ENCODE data around the gene FTO. TPM values are rescaled to one million over a fixed set of nuclear protein-coding genes. Genes with fewer than 3 reads are reported as not detected.
"Not testable (repeated sequence)": the region's sequence is repeated elsewhere in the genome, so short reads cannot be mapped to it uniquely, and the experiment has no call there.

The FTO gene
- total RNA-seq, 1 donor from 2014 or later, result 97.3 TPM

- no peak for DNase-seq (ENCODE audit: extremely low read depth, low read depth, low spot score)
Measured at GRCh38 chr16:53817812-53818550, 114.0 kb downstream of the FTO start.

GRCh38 chr16:53821487-53821886, 117.5 kb downstream of the FTO start:
- DNase-seq (ENCODE audit: extremely low read depth, low read depth, low spot score), result no peak

- DNase-seq (ENCODE audit: extremely low read depth, low read depth, low spot score), result no peak
Measured at GRCh38 chr16:53821957-53822625, 118.1 kb downstream of the FTO start.

GRCh38 chr16:53822936-53823529, 119.1 kb downstream of the FTO start:
- no peak for DNase-seq (ENCODE audit: extremely low read depth, low read depth, low spot score)

GRCh38 chr16:53826658-53827057, 122.7 kb downstream of the FTO start:
- no peak for DNase-seq (ENCODE audit: extremely low read depth, low read depth, low spot score)

GRCh38 chr16:53827741-53828140, 123.8 kb downstream of the FTO start:
- no peak for DNase-seq (ENCODE audit: extremely low read depth, low read depth, low spot score)

GRCh38 chr16:53829186-53829747, 125.3 kb downstream of the FTO start:
- DNase-seq (ENCODE audit: extremely low read depth, low read depth, low spot score), result no peak

- DNase-seq (ENCODE audit: extremely low read depth, low read depth, low spot score), result no peak
Measured at GRCh38 chr16:53832896-53833544, 129.1 kb downstream of the FTO start.

- DNase-seq (ENCODE audit: extremely low read depth, low read depth, low spot score), result no peak
Measured at GRCh38 chr16:53836142-53836541, 132.2 kb downstream of the FTO start.

GRCh38 chr16:53836680-53837079, 132.7 kb downstream of the FTO start:
- no peak for DNase-seq (ENCODE audit: extremely low read depth, low read depth, low spot score)

- no peak for DNase-seq (ENCODE audit: extremely low read depth, low read depth, low spot score)
Measured at GRCh38 chr16:53837426-53837825, 133.5 kb downstream of the FTO start.

GRCh38 chr16:53839150-53839549, 135.2 kb downstream of the FTO start:
- DNase-seq (ENCODE audit: extremely low read depth, low read depth, low spot score), result no peak

- DNase-seq (ENCODE audit: extremely low read depth, low read depth, low spot score), result no peak
Measured at GRCh38 chr16:53840456-53840855, 136.5 kb downstream of the FTO start.

- DNase-seq (ENCODE audit: extremely low read depth, low read depth, low spot score), result no peak
Measured at GRCh38 chr16:53841884-53842283, 137.9 kb downstream of the FTO start.

GRCh38 chr16:53843084-53843483, 139.1 kb downstream of the FTO start:
- no peak for DNase-seq (ENCODE audit: extremely low read depth, low read depth, low spot score)

GRCh38 chr16:53844804-53845203, 140.8 kb downstream of the FTO start:
- DNase-seq (ENCODE audit: extremely low read depth, low read depth, low spot score), result no peak

GRCh38 chr16:53846549-53846948, 142.6 kb downstream of the FTO start:
- DNase-seq (ENCODE audit: extremely low read depth, low read depth, low spot score), result not testable (repeated sequence)

- DNase-seq (ENCODE audit: extremely low read depth, low read depth, low spot score), result no peak
Measured at GRCh38 chr16:53846971-53847370, 143.0 kb downstream of the FTO start.

GRCh38 chr16:53848277-53848942, 144.5 kb downstream of the FTO start:
- DNase-seq (ENCODE audit: extremely low read depth, low read depth, low spot score), result no peak

GRCh38 chr16:53848950-53849349, 145.0 kb downstream of the FTO start:
- DNase-seq (ENCODE audit: extremely low read depth, low read depth, low spot score), result no peak

- no peak for DNase-seq (ENCODE audit: extremely low read depth, low read depth, low spot score)
Measured at GRCh38 chr16:53849585-53849984, 145.6 kb downstream of the FTO start.
